Calu3 (cell line): Measurements from ENCODE around the gene SLC12A3. TPM values are rescaled to one million over a fixed set of nuclear protein-coding genes. Genes with fewer than 3 reads are reported as not detected.

Experiments used
- BruUV-seq: library from RNA; stranded (reverse); fragments of 400-500 nt; replicated peaks from 2 replicates; lab custom pipeline; 2021; lab: Mats Ljungman, UMichigan
- CTCF ChIA-PET: fragments of 300-600 bp; sonication (Branson Sonifier 250); formaldehyde crosslinking; loops from one replicate; lab custom pipeline; 2022; ENCODE audit warnings: antibody characterized with exemption; lab: Charles Lee
- DNase-seq: peaks from one replicate; pipeline ENCODE4 v3.0.0; 2022
- H3K27ac Mint-ChIP-seq: one replicate; pipeline ENCODE4 v1.8.0; 2022; ENCODE audit warnings: mixed read lengths; ENCODE audit not compliant: unreplicated experiment
- H3K27me3 Mint-ChIP-seq: one replicate; pipeline ENCODE4 v1.8.0; 2022; ENCODE audit warnings: mixed read lengths; ENCODE audit not compliant: unreplicated experiment
- H3K36me3 Mint-ChIP-seq: one replicate; pipeline ENCODE4 v1.8.0; 2022; ENCODE audit warnings: mild to moderate bottlenecking, moderate library complexity, mixed read lengths; ENCODE audit not compliant: insufficient read depth, unreplicated experiment
- H3K4me1 Mint-ChIP-seq: one replicate; pipeline ENCODE4 v1.8.0; 2022; ENCODE audit warnings: mild to moderate bottlenecking, low read depth, mixed read lengths; ENCODE audit not compliant: unreplicated experiment
- H3K4me3 Mint-ChIP-seq: one replicate; pipeline ENCODE4 v1.8.0; 2022; ENCODE audit warnings: mild to moderate bottlenecking, low read depth, moderate library complexity, mixed read lengths; ENCODE audit not compliant: unreplicated experiment
- H3K9me3 Mint-ChIP-seq: one replicate; pipeline ENCODE4 v1.8.0; 2022; ENCODE audit warnings: low read depth, mixed read lengths; ENCODE audit not compliant: unreplicated experiment
- CTCF ChIP-seq: fragments of 200-600 bp; IDR thresholded peaks from one replicate; pipeline ENCODE4 v1.8.0; 2022; ENCODE audit warnings: antibody characterized with exemption; ENCODE audit not compliant: unreplicated experiment
- intact Hi-C: fragments of 100-400 bp; cut with micrococcal nuclease; formaldehyde crosslinking; loops from one replicate; pipeline ENCODE4 v1.10.0; 2022; ENCODE audit not compliant: unreplicated experiment
- total RNA-seq: library from RNA; stranded (reverse); gene quantifications from 2 replicates; pipeline ENCODE4 v1.2.3, GENCODE V29; 2022

SLC12A3 gene
- total RNA-seq, 1 experiment from 2014 or later, result not detected

GRCh38 chr16:56851671-56852400 is 13.2 kb upstream of the SLC12A3 start:
- Mint-ChIP-seq H3K27me3 (no peaks in the 10 kb centered on the region), H3K4me1 (peaks cover 3% of the 10 kb centered on the region), H3K36me3 (no peaks in the 10 kb centered on the region), H3K9me3 (no peaks in the 10 kb centered on the region), H3K4me3 (no peak overlapping the region), H3K27ac (no peak overlapping the region)
- no TSS peak for BruUV-seq
- no peak for DNase-seq
- CTCF ChIA-PET, result no interaction called here
- peak; percentile 23 for TF ChIP-seq CTCF
- intact Hi-C loops, result no loop called here

GRCh38 chr16:56852401-56852730 is 12.6 kb upstream of the SLC12A3 start:
- no peaks in the 10 kb centered on the region for H3K27me3 Mint-ChIP-seq
- TF ChIP-seq CTCF, result no peak
- CTCF ChIA-PET, result interaction anchor here (1.1 kb wide), 1 partner anchor 59 kb away, joined by 7 read pairs; no protein-coding TSS in a partner anchor
- no peak for DNase-seq
- no peaks in the 10 kb centered on the region for H3K36me3 Mint-ChIP-seq
- no TSS peak for BruUV-seq
- no peak overlapping the region for H3K4me3 Mint-ChIP-seq
- H3K4me1 Mint-ChIP-seq, result peaks cover 8% of the 10 kb centered on the region
- no peak overlapping the region for H3K27ac Mint-ChIP-seq
- intact Hi-C loops, result no loop called here
- H3K9me3 Mint-ChIP-seq, result no peaks in the 10 kb centered on the region

GRCh38 chr16:56852968-56853367 is 12.0 kb upstream of the SLC12A3 start:
- H3K27me3 Mint-ChIP-seq, result no peaks in the 10 kb centered on the region
- DNase-seq, result no peak
- H3K36me3 Mint-ChIP-seq, result no peaks in the 10 kb centered on the region
- TF ChIP-seq CTCF, result no peak
- CTCF ChIA-PET, result interaction anchor here (1.1 kb wide), 1 partner anchor 60 kb away, joined by 7 read pairs; no protein-coding TSS in a partner anchor
- H3K9me3 Mint-ChIP-seq, result no peaks in the 10 kb centered on the region
- H3K27ac Mint-ChIP-seq, result no peak overlapping the region
- BruUV-seq, result no TSS peak
- H3K4me3 Mint-ChIP-seq, result no peak overlapping the region
- intact Hi-C loops, result no loop called here
- peaks cover 8% of the 10 kb centered on the region for H3K4me1 Mint-ChIP-seq

- no peaks in the 10 kb centered on the region for H3K36me3 Mint-ChIP-seq
- no peak overlapping the region for H3K27ac Mint-ChIP-seq
- CTCF ChIA-PET, result interaction anchor here (0.8 kb wide), 1 partner anchor 14 kb away, joined by 3 read pairs; no protein-coding TSS in a partner anchor
- intact Hi-C loops, result no loop called here
- H3K4me1 Mint-ChIP-seq, result peaks cover 8% of the 10 kb centered on the region
- no peaks in the 10 kb centered on the region for H3K9me3 Mint-ChIP-seq
- H3K4me3 Mint-ChIP-seq, result no peak overlapping the region
- no peak for DNase-seq
- H3K27me3 Mint-ChIP-seq, result peaks cover 9% of the 10 kb centered on the region
- BruUV-seq, result no TSS peak
- TF ChIP-seq CTCF, result no peak
Measured at GRCh38 chr16:56855201-56855600, 9.8 kb upstream of the SLC12A3 start.
